Activated CD8-positive, alpha-beta T cell treated with anti-CD3 and anti-CD28 coated beads, Interleukin-2, amount 10 ng/mL, durations not matched to agents 7 days and 5 days (primary cell): Measurements from ENCODE around the gene C1orf50. TPM values are rescaled to one million over a fixed set of nuclear protein-coding genes. Genes with fewer than 3 reads are reported as not detected.
A peak's percentile ranks its signal among the peaks of the same experiment; 100 is the strongest.
"Not testable (repeated sequence)": the region's sequence is repeated elsewhere in the genome, so short reads cannot be mapped to it uniquely, and the experiment has no call there.

Experiments used
- ATAC-seq: fragments of 150-1000 bp; cut with Tn5 transposase; one replicate; pipeline ENCODE4 v1.10.0; 2021; ENCODE audit warnings: moderate library complexity
- CTCF ChIA-PET: fragments of 350-600 bp; sonication (Branson Sonifier 250); formaldehyde crosslinking; loops from one replicate; lab custom pipeline; 2021; ENCODE audit warnings: antibody characterized with exemption; lab: Charles Lee
- POLR2A ChIA-PET: fragments of 350-600 bp; sonication (Branson Sonifier 250); formaldehyde crosslinking; loops from one replicate; lab custom pipeline; 2021; ENCODE audit warnings: antibody characterized with exemption; lab: Charles Lee
- DNase-seq: peaks from one replicate; pipeline ENCODE4 v3.0.0-alpha.2; 2020
- H3K27ac Mint-ChIP-seq: one replicate; pipeline ENCODE4 v1.8.0; 2021; ENCODE audit warnings: mild to moderate bottlenecking, mixed read lengths
- H3K27me3 Mint-ChIP-seq: one replicate; pipeline ENCODE4 v1.8.0; 2021; ENCODE audit warnings: low read depth, mixed read lengths
- H3K36me3 Mint-ChIP-seq: one replicate; pipeline ENCODE4 v1.8.0; 2021; ENCODE audit warnings: low read depth, mixed read lengths
- H3K4me1 Mint-ChIP-seq: one replicate; pipeline ENCODE4 v1.8.0; 2021; ENCODE audit warnings: low read depth, mixed read lengths
- H3K4me3 Mint-ChIP-seq: one replicate; pipeline ENCODE4 v1.8.0; 2021; ENCODE audit warnings: mild to moderate bottlenecking, mixed read lengths
- H3K9me3 Mint-ChIP-seq: one replicate; pipeline ENCODE4 v1.8.0; 2022; ENCODE audit warnings: mixed read lengths; ENCODE audit not compliant: insufficient read depth
- total RNA-seq, 2 experiments: library from RNA; stranded (reverse); gene quantifications; one replicate each; pipeline ENCODE4 v1.2.3, GENCODE V29; 2021

C1orf50 gene
- total RNA-seq, 2 experiments from 2014 or later, result 6.3 to 6.7 TPM

- H3K4me3 Mint-ChIP-seq, result no peak overlapping the region
- H3K36me3 Mint-ChIP-seq, result peaks cover 7% of the 10 kb centered on the region
- H3K27ac Mint-ChIP-seq, result no peak overlapping the region
- ATAC-seq (no peak), DNase-seq (no peak)
- ChIA-PET CTCF (no interaction called here), POLR2A (interaction anchor here (0.6 to 2.4 kb wide), 2 partner anchors 10 to 396 kb away, joined by 3 to 7 read pairs; partner anchors contain the start of genes ERMAP and SVBP)
- H3K9me3 Mint-ChIP-seq, result no peaks in the 10 kb centered on the region
- H3K27me3 Mint-ChIP-seq, result peaks cover under 1% of the 10 kb centered on the region
- H3K4me1 Mint-ChIP-seq, result peaks cover 5% of the 10 kb centered on the region
Measured at GRCh38 chr1:42807056-42807668, 40.1 kb downstream of the C1orf50 start.

GRCh38 chr1:42814815-42815214, 47.8 kb downstream of the C1orf50 start:
- H3K4me3 Mint-ChIP-seq, POLR2A ChIA-PET, H3K27ac Mint-ChIP-seq, DNase-seq, H3K36me3 Mint-ChIP-seq, ATAC-seq, H3K27me3 Mint-ChIP-seq, H3K9me3 Mint-ChIP-seq: not testable (repeated sequence)
- peaks cover 19% of the 10 kb centered on the region for H3K4me1 Mint-ChIP-seq
- CTCF ChIA-PET, result interaction anchor here (2.1 kb wide), 1 partner anchor 37 kb away, joined by 9 read pairs; no protein-coding TSS in a partner anchor

- ATAC-seq (peak; percentile 5), DNase-seq (peak; percentile 28)
- ChIA-PET POLR2A (interaction anchor here (1.0 to 2.2 kb wide), 4 partner anchors 8 to 49 kb away, joined by 3 to 17 read pairs (median 10); partner anchors contain the start of genes C1orf50, P3H1 and ZNF691), CTCF (interaction anchor here (1.3 to 2.9 kb wide), 6 partner anchors 22 to 258 kb away, joined by 3 to 21 read pairs (median 6); partner anchors contain the start of genes C1orf50, P3H1 and ZNF691)
- Mint-ChIP-seq H3K9me3 (no peaks in the 10 kb centered on the region), H3K27ac (peak overlapping the region; percentile 82), H3K27me3 (no peaks in the 10 kb centered on the region), H3K4me1 (peaks cover 23% of the 10 kb centered on the region), H3K4me3 (peak overlapping the region; percentile 86), H3K36me3 (peaks cover 5% of the 10 kb centered on the region)
Measured at GRCh38 chr1:42815941-42816584, 49.0 kb downstream of the C1orf50 start.

- peak; percentile 92 for ATAC-seq
- CTCF ChIA-PET, result interaction anchor here (0.8 to 2.9 kb wide), 11 partner anchors 19 to 713 kb away, joined by 3 to 21 read pairs (median 3); partner anchors contain the start of genes C1orf50, P3H1 and ZNF691
Measured at GRCh38 chr1:42816585-42817439, 49.8 kb downstream of the C1orf50 start, which contains the start of the genes ERMAP and SVBP. Gene ERMAP (plus strand): TSS chr1:42817122. CDS start chr1:42830449, 13,327 bp downstream. Gene SVBP (minus strand): TSS chr1:42817397. CDS start chr1:42816544, 853 bp downstream.

GRCh38 chr1:42817440-42817767, 50.4 kb downstream of the C1orf50 start:
- peaks cover 23% of the 10 kb centered on the region for H3K4me1 Mint-ChIP-seq
- H3K9me3 Mint-ChIP-seq, result no peaks in the 10 kb centered on the region
- POLR2A ChIA-PET, result interaction anchor here (0.9 to 2.2 kb wide), 4 partner anchors 9 to 159 kb away, joined by 3 to 17 read pairs (median 10); partner anchors contain the start of genes C1orf50, P3H1, PPIH and ZNF691
- peak overlapping the region; percentile 86 for H3K4me3 Mint-ChIP-seq
- H3K27ac Mint-ChIP-seq, result peak overlapping the region; percentile 25
- DNase-seq (no peak), ATAC-seq (no peak)
- CTCF ChIA-PET, result interaction anchor here (0.8 to 2.9 kb wide), 7 partner anchors 18 to 712 kb away, joined by 3 to 21 read pairs (median 3); partner anchors contain the start of gene ZNF691
- peaks cover 5% of the 10 kb centered on the region for H3K36me3 Mint-ChIP-seq
- no peaks in the 10 kb centered on the region for H3K27me3 Mint-ChIP-seq

More at GRCh38 chr1:42816585-42817439, 49.8 kb downstream of the C1orf50 start, which contains the start of the genes ERMAP and SVBP:
- Mint-ChIP-seq H3K4me1 (peaks cover 23% of the 10 kb centered on the region), H3K4me3 (peak within 1 kb of the TSS; percentile 86), H3K27me3 (no peaks in the 10 kb centered on the region), H3K36me3 (peaks cover 5% of the 10 kb centered on the region), H3K27ac (peak within 1 kb of the TSS; percentile 83), H3K9me3 (no peaks in the 10 kb centered on the region)
- POLR2A ChIA-PET, result interaction anchor here (1.0 to 2.2 kb wide), 4 partner anchors 8 to 50 kb away, joined by 3 to 17 read pairs (median 10); partner anchors contain the start of genes C1orf50, P3H1 and ZNF691
- peak; percentile 94 for DNase-seq

GRCh38 chr1:42817976-42818375, 50.9 kb downstream of the C1orf50 start:
- CTCF ChIA-PET, result interaction anchor here (0.7 to 2.9 kb wide), 4 partner anchors 29 to 256 kb away, joined by 3 to 21 read pairs (median 4); partner anchors contain the start of gene ZNF691
- no peak for ATAC-seq
- H3K4me1 Mint-ChIP-seq, result peaks cover 26% of the 10 kb centered on the region
- no peaks in the 10 kb centered on the region for H3K9me3 Mint-ChIP-seq
- no peak overlapping the region for H3K27ac Mint-ChIP-seq
- no peaks in the 10 kb centered on the region for H3K27me3 Mint-ChIP-seq
- POLR2A ChIA-PET, result interaction anchor here (0.9 to 2.2 kb wide), 3 partner anchors 10 to 160 kb away, joined by 3 to 13 read pairs (median 7); partner anchors contain the start of genes PPIH and ZNF691
- peak overlapping the region; percentile 86 for H3K4me3 Mint-ChIP-seq
- peak; percentile 4 for DNase-seq
- peaks cover 5% of the 10 kb centered on the region for H3K36me3 Mint-ChIP-seq

- H3K9me3 Mint-ChIP-seq, result no peaks in the 10 kb centered on the region
- H3K4me1 Mint-ChIP-seq, result peaks cover 29% of the 10 kb centered on the region
- H3K36me3 Mint-ChIP-seq, result peaks cover 5% of the 10 kb centered on the region
- no peak for ATAC-seq
- no peaks in the 10 kb centered on the region for H3K27me3 Mint-ChIP-seq
- CTCF ChIA-PET, result interaction anchor here (0.9 to 1.9 kb wide), 3 partner anchors 26 to 102 kb away, joined by 3 to 8 read pairs (median 5); partner anchors contain the start of gene ZNF691
- DNase-seq, result peak; percentile 4
- H3K27ac Mint-ChIP-seq, result no peak overlapping the region
- POLR2A ChIA-PET, result no interaction called here
- no peak overlapping the region for H3K4me3 Mint-ChIP-seq
Measured at GRCh38 chr1:42820813-42821212, 53.8 kb downstream of the C1orf50 start.

- ChIA-PET POLR2A (no interaction called here), CTCF (interaction anchor here (1.5 kb wide), 1 partner anchor 42 kb away, joined by 3 read pairs; no protein-coding TSS in a partner anchor)
- H3K9me3 Mint-ChIP-seq, result no peaks in the 10 kb centered on the region
- peaks cover 21% of the 10 kb centered on the region for H3K4me1 Mint-ChIP-seq
- no peaks in the 10 kb centered on the region for H3K27me3 Mint-ChIP-seq
- H3K27ac Mint-ChIP-seq, result no peak overlapping the region
- peaks cover 5% of the 10 kb centered on the region for H3K36me3 Mint-ChIP-seq
- no peak for DNase-seq
- no peak overlapping the region for H3K4me3 Mint-ChIP-seq
- ATAC-seq, result no peak
Measured at GRCh38 chr1:42821690-42822089, 54.6 kb downstream of the C1orf50 start.

- no peaks in the 10 kb centered on the region for H3K9me3 Mint-ChIP-seq
- no peaks in the 10 kb centered on the region for H3K27me3 Mint-ChIP-seq
- H3K4me1 Mint-ChIP-seq, result peaks cover 15% of the 10 kb centered on the region
- H3K4me3 Mint-ChIP-seq, result no peak overlapping the region
- no peak overlapping the region for H3K27ac Mint-ChIP-seq
- POLR2A ChIA-PET, result no interaction called here
- DNase-seq, result no peak
- CTCF ChIA-PET, result interaction anchor here (0.6 to 1.1 kb wide), 2 partner anchors 24 to 27 kb away, joined by 3 read pairs; partner anchors contain the start of gene ZNF691
- H3K36me3 Mint-ChIP-seq, result peaks cover 5% of the 10 kb centered on the region
- ATAC-seq, result no peak
Measured at GRCh38 chr1:42822800-42823392, 55.8 kb downstream of the C1orf50 start.

- no peak overlapping the region for H3K27ac Mint-ChIP-seq
Measured at GRCh38 chr1:42824481-42825035, 57.5 kb downstream of the C1orf50 start.

More at GRCh38 chr1:42824481-42825035, 57.5 kb downstream of the C1orf50 start:
- Mint-ChIP-seq H3K4me3 (no peak overlapping the region), H3K4me1 (peaks cover 12% of the 10 kb centered on the region), H3K27me3 (no peaks in the 10 kb centered on the region), H3K36me3 (peaks cover 5% of the 10 kb centered on the region), H3K9me3 (no peaks in the 10 kb centered on the region)
- no peak for DNase-seq
- POLR2A ChIA-PET, result no interaction called here
- CTCF ChIA-PET, result interaction anchor here (0.7 to 1.3 kb wide), 4 partner anchors 23 to 249 kb away, joined by 3 to 4 read pairs (median 3); no protein-coding TSS in a partner anchor
- no peak for ATAC-seq
